WTC11 (cell line): ENCODE data around the gene CHCT1.

ENCODE experiments used
- ELF4 ChIP-seq: sonication (generic); formaldehyde crosslinking; IDR thresholded peaks from 2 replicates; pipeline ENCODE4 v1.8.1; 2022; ENCODE audit warnings: low read depth, mild to moderate bottlenecking, moderate library complexity, missing genetic modification reagents
- ESRRA ChIP-seq: sonication (generic); formaldehyde crosslinking; IDR thresholded peaks from 2 replicates; pipeline ENCODE4 v1.8.1; 2022; ENCODE audit warnings: mild to moderate bottlenecking, missing genetic modification reagents, borderline replicate concordance
- ETV6 ChIP-seq: sonication (generic); formaldehyde crosslinking; IDR thresholded peaks from 2 replicates; pipeline ENCODE4 v1.8.1; 2022; ENCODE audit warnings: mild to moderate bottlenecking, missing genetic modification reagents
- GTF2I ChIP-seq: fragments of 250-450 bp; sonication (Bioruptor Pico); conservative IDR thresholded peaks from 2 replicates; pipeline ENCODE4 v1.4.0; 2021; ENCODE audit warnings: mild to moderate bottlenecking
- NR2C2 ChIP-seq: sonication (generic); formaldehyde crosslinking; IDR thresholded peaks from 2 replicates; pipeline ENCODE4 v1.8.0; 2022; ENCODE audit warnings: mild to moderate bottlenecking, missing genetic modification reagents
- SP1 ChIP-seq: sonication (generic); formaldehyde crosslinking; conservative IDR thresholded peaks from 2 replicates; pipeline ENCODE4 v1.8.1; 2022; ENCODE audit warnings: missing genetic modification reagents
- ZNF121 ChIP-seq: sonication (generic); formaldehyde crosslinking; IDR thresholded peaks from 2 replicates; pipeline ENCODE4 v1.8.0; 2023; ENCODE audit warnings: missing genetic modification reagents
- ZNF396 ChIP-seq: fragments of 250-450 bp; sonication (Bioruptor Pico); IDR thresholded peaks from 2 replicates; pipeline ENCODE4 v1.8.0; 2021; ENCODE audit warnings: mild to moderate bottlenecking, moderate library complexity, borderline replicate concordance
- TF ChIP-seq, protein P1 (sequence below): fragments of 200-600 bp; IDR thresholded peaks from 2 replicates; pipeline ENCODE4 v1.8.0; 2022; ENCODE audit warnings: antibody characterized with exemption
- TF ChIP-seq, protein P2 (sequence below): sonication (generic); formaldehyde crosslinking; IDR thresholded peaks from 2 replicates; pipeline ENCODE4 v1.8.0; 2023; ENCODE audit warnings: missing genetic modification reagents
- TF ChIP-seq, protein P3 (sequence below): sonication (generic); formaldehyde crosslinking; conservative IDR thresholded peaks from 2 replicates; pipeline ENCODE4 v1.8.1; 2023; ENCODE audit warnings: mild to moderate bottlenecking, low read depth, missing genetic modification reagents, moderate library complexity
- TF ChIP-seq, protein P4 (sequence below): sonication (generic); formaldehyde crosslinking; conservative IDR thresholded peaks from 2 replicates; pipeline ENCODE4 v1.8.1; 2022; ENCODE audit warnings: mild to moderate bottlenecking, missing genetic modification reagents

DNA sequence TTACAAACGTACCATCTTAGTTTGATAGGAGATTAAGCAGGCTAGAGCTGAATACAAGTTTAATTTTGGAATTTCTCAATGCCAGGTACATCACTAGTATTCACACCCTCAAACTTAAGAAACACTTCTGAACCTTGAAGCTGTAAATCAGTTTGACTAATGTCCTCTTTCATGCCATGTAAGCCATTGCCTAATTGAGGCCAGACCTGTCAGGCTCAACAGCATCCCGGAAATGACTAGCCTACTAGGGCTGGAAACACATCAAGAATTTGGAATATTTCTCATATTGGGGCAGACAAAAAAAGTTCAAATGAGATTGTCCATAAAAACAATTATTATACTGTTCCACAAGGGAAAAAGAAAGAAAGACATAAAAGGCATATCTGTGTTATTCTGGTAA, 32.1 kb upstream of the CHCT1 start:
- TF ChIP-seq, protein P1, sequence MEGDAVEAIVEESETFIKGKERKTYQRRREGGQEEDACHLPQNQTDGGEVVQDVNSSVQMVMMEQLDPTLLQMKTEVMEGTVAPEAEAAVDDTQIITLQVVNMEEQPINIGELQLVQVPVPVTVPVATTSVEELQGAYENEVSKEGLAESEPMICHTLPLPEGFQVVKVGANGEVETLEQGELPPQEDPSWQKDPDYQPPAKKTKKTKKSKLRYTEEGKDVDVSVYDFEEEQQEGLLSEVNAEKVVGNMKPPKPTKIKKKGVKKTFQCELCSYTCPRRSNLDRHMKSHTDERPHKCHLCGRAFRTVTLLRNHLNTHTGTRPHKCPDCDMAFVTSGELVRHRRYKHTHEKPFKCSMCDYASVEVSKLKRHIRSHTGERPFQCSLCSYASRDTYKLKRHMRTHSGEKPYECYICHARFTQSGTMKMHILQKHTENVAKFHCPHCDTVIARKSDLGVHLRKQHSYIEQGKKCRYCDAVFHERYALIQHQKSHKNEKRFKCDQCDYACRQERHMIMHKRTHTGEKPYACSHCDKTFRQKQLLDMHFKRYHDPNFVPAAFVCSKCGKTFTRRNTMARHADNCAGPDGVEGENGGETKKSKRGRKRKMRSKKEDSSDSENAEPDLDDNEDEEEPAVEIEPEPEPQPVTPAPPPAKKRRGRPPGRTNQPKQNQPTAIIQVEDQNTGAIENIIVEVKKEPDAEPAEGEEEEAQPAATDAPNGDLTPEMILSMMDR = no peak
- TF ChIP-seq ETV6 (CRISPR knock-in tag) (no peak), SP1 (no peak), ESRRA (no peak), ELF4 (CRISPR knock-in tag) (no peak), GTF2I (no peak), ZNF121 (CRISPR knock-in tag) (no peak), NR2C2 (no peak), ZNF396 (CRISPR knock-in tag) (no peak)
- TF ChIP-seq, protein P2, sequence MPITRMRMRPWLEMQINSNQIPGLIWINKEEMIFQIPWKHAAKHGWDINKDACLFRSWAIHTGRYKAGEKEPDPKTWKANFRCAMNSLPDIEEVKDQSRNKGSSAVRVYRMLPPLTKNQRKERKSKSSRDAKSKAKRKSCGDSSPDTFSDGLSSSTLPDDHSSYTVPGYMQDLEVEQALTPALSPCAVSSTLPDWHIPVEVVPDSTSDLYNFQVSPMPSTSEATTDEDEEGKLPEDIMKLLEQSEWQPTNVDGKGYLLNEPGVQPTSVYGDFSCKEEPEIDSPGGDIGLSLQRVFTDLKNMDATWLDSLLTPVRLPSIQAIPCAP (CRISPR knock-in tag) = no peak
- TF ChIP-seq, protein P3, sequence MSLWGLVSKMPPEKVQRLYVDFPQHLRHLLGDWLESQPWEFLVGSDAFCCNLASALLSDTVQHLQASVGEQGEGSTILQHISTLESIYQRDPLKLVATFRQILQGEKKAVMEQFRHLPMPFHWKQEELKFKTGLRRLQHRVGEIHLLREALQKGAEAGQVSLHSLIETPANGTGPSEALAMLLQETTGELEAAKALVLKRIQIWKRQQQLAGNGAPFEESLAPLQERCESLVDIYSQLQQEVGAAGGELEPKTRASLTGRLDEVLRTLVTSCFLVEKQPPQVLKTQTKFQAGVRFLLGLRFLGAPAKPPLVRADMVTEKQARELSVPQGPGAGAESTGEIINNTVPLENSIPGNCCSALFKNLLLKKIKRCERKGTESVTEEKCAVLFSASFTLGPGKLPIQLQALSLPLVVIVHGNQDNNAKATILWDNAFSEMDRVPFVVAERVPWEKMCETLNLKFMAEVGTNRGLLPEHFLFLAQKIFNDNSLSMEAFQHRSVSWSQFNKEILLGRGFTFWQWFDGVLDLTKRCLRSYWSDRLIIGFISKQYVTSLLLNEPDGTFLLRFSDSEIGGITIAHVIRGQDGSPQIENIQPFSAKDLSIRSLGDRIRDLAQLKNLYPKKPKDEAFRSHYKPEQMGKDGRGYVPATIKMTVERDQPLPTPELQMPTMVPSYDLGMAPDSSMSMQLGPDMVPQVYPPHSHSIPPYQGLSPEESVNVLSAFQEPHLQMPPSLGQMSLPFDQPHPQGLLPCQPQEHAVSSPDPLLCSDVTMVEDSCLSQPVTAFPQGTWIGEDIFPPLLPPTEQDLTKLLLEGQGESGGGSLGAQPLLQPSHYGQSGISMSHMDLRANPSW (CRISPR knock-in tag) = no peak
- TF ChIP-seq, protein P4, sequence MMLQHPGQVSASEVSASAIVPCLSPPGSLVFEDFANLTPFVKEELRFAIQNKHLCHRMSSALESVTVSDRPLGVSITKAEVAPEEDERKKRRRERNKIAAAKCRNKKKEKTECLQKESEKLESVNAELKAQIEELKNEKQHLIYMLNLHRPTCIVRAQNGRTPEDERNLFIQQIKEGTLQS (CRISPR knock-in tag) = no peak
